ENCODE results near the gene SLC25A21. TPM values are rescaled to one million over a fixed set of nuclear protein-coding genes. Genes with fewer than 3 reads are reported as not detected.
A peak's percentile ranks its signal among the peaks of the same experiment; 100 is the strongest.

SLC25A21 gene
- total and polyA plus RNA-seq, 7 donors, result 0.07 to 0.37 (median 0.18) TPM; not detected in 1

DNA sequence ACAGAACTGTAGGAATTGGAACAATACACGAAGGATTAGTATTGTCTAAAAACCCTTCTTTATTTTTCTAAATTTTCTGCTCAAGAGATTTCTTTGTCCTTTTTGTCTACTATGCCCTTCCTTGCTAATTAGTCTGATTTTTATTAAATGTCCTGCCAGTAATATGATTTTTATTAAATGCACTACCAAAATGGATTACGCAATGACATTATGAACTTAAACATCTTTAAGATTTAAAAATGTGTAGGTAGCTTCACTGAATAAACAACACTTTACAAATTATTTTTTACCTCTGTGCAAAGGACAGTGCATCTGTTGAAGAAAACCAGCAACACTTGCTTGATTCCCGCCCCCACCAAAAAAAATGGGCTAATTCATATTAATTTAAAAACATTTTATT, 519.0 kb downstream of the SLC25A21 start:
- no peak for ATAC-seq
- DNase-seq, result no peak
- no peak overlapping the region for H3K4me3 ChIP-seq
- TF ChIP-seq CTCF (IDR thresholded peaks at IDR 0.05), result no peak
- no peak overlapping the region for H3K27ac ChIP-seq
- 31 to 42% (median 39%) methylated on average over 3 of the region's 3 CpGs for WGBS, 3 donors
- H3K36me3 ChIP-seq (ENCODE audit: insufficient read depth in 1 of 2, low read depth in 1 of 2), result no peaks in the 10 kb centered on the region
- peaks cover 2% of the 10 kb centered on the region for H3K4me1 ChIP-seq
- intact Hi-C loops (cut with DNase I), result loop anchor here in 1 of 2 donors (10.0 kb wide), 1 partner anchor 149 kb away; no protein-coding TSS in a partner anchor
- no peaks in the 10 kb centered on the region for H3K9me3 ChIP-seq
- peaks cover 9 to 100% (median 38%) of the 10 kb centered on the region in 3 donors for H3K27me3 ChIP-seq (ENCODE audit: insufficient read depth in 3 of 3, low read length in 2 of 3)

DNA sequence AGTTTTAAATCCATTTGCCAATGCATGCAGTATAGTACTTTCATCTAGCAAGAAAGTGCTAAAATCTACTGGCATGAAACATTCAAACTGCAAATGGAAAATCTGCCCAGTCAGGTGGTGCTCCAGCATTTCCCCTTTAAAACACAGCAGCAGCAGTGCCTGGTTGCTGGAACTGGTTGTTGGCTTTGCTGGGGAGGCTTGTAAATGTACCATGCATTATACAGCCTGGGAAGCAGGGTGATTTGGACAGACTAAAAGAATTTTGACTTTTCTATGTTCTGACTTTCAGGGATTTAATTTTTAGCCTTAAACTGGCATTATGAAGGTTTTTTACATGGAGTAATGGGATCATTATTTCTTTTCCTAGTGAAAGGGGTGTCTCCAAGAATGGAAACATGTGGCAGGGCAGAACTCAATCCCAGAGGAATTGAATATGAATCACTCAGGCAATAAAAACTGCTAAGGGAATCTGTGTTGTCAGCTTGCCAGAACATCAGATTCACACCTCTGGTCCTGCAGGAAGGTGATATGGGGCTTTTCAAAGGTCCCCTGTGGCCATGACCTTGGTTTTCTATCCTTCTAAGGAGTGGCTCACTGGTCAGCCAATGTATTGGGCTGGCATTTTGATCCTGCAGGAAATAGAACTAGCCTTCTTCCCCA, 519.7 kb downstream of the SLC25A21 start:
- intact Hi-C loops (cut with DNase I), result loop anchor here in 1 of 2 donors (10.0 kb wide), 1 partner anchor 148 kb away; no protein-coding TSS in a partner anchor
- no peak for TF ChIP-seq CTCF (IDR thresholded peaks at IDR 0.05)
- no peak for DNase-seq
- no peaks in the 10 kb centered on the region for H3K9me3 ChIP-seq
- no peak overlapping the region for H3K4me3 ChIP-seq
- no peaks in the 10 kb centered on the region for H3K36me3 ChIP-seq (ENCODE audit: insufficient read depth in 1 of 2, low read depth in 1 of 2)
- peaks cover 9 to 100% (median 41%) of the 10 kb centered on the region in 3 donors for H3K27me3 ChIP-seq (ENCODE audit: insufficient read depth in 3 of 3, low read length in 2 of 3)
- peaks cover 9% of the 10 kb centered on the region for H3K4me1 ChIP-seq
- ATAC-seq, result no peak
- H3K27ac ChIP-seq, result no peak overlapping the region

DNA sequence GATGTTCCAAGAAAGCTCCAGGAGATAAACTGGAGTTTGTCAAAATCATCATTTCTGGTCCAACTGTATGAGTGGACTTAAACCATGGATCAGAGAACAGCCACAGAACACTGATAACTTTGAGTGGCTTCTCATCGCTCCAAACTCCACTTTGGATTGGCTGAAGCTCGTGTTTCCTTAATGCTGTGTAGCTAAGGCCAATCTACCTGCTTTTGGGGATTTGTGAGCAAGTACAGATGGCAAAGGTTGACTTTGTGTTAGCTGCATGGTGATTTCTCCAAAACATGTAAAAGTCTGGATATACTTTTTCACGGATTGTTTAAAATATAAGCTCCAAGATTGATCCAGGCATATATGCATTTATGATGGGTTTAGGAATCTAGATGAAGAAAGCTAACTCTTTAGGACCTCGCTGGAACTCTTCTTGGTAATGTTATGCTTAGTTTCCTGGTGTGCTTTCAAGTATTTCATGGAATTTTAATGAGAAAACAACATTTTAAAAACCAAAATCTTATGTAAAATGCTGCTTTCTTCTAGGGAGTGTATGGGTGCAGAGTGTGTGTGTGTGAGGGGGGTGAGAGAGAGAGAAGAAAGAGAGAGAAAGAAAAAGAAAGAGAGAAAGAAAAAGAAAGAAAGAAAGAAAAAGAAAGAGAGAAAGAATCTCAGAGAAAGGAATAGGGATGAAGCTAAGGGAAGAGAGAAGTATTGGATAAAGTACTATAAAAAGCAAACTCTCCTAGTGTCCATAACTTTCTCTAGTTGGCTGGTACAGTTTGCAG, 522.3 kb downstream of the SLC25A21 start:
- no peak for TF ChIP-seq CTCF (IDR thresholded peaks at IDR 0.05)
- DNase-seq (no peak), ATAC-seq (no peak)
- no peaks in the 10 kb centered on the region for H3K36me3 ChIP-seq (ENCODE audit: insufficient read depth in 1 of 2, low read depth in 1 of 2)
- H3K4me1 ChIP-seq, result peaks cover 17% of the 10 kb centered on the region
- no peak overlapping the region for H3K4me3 ChIP-seq
- H3K9me3 ChIP-seq, result no peaks in the 10 kb centered on the region
- WGBS, 3 donors, result 18 to 25% (median 25%) methylated on average over 4 of the region's 4 CpGs
- H3K27me3 ChIP-seq (ENCODE audit: insufficient read depth in 3 of 3, low read length in 2 of 3), result peaks cover 9 to 98% (median 39%) of the 10 kb centered on the region in 3 donors
- intact Hi-C loops (cut with DNase I), result loop anchor here (5.0 to 10.0 kb wide), 3 partner anchors 145 to 502 kb away; no protein-coding TSS in a partner anchor
- no peak overlapping the region for H3K27ac ChIP-seq

GRCh38 chr14:36647824-36648753, 524.3 kb downstream of the SLC25A21 start:
- DNase-seq (peak in 1 of 2 donors; percentile 66), ATAC-seq (peak; percentile 55 to 86 (median 71))
- 3 to 4% (median 4%) methylated on average over 61 to 62 of the region's 62 CpGs for WGBS, 3 donors
- Histone ChIP-seq H3K36me3 (ENCODE audit: insufficient read depth in 1 of 2, low read depth in 1 of 2) (no peaks in the 10 kb centered on the region), H3K9me3 (no peaks in the 10 kb centered on the region), H3K4me3 (peak overlapping the region; percentile 59), H3K4me1 (peaks cover 17% of the 10 kb centered on the region), H3K27ac (no peak overlapping the region), H3K27me3 (ENCODE audit: insufficient read depth in 3 of 3, low read length in 2 of 3) (peaks cover 7 to 91% (median 28%) of the 10 kb centered on the region in 3 donors)
- intact Hi-C loops (cut with DNase I), result loop anchor here in 1 of 2 donors (5.0 kb wide), 2 partner anchors 294 to 504 kb away; no protein-coding TSS in a partner anchor
- peak; percentile 47 for TF ChIP-seq CTCF (IDR thresholded peaks at IDR 0.05)

All from psoas muscle (tissue), 8 donors.